ENCODE data around the gene LCN12. TPM values are rescaled to one million over a fixed set of nuclear protein-coding genes. Genes with fewer than 3 reads are reported as not detected.
"Not testable (repeated sequence)": the region's sequence is repeated elsewhere in the genome, so short reads cannot be mapped to it uniquely, and the experiment has no call there.

LCN12 gene
- total RNA-seq, 1 donor from 2014 or later = 1.1 TPM

- no peaks in the 10 kb centered on the region for H3K9me3 Mint-ChIP-seq
- DNase-seq (ENCODE audit: low read depth, low spot score) = no peak
- H3K27me3 Mint-ChIP-seq (ENCODE audit: low read depth) = peaks cover 8% of the 10 kb centered on the region
- H3K4me3 Mint-ChIP-seq = no peak overlapping the region
- H3K36me3 Mint-ChIP-seq (ENCODE audit: low read depth) = no peaks in the 10 kb centered on the region
- peaks cover 8% of the 10 kb centered on the region for H3K4me1 Mint-ChIP-seq
- TF ChIP-seq CTCF (conservative IDR thresholded peaks at IDR 0.05) = no peak
- H3K27ac Mint-ChIP-seq (ENCODE audit: unreplicated experiment) = no peak overlapping the region
These were observed 50.0 kb downstream of the LCN12 start for GRCh38 chr9:137001857-137002645.

DNA sequence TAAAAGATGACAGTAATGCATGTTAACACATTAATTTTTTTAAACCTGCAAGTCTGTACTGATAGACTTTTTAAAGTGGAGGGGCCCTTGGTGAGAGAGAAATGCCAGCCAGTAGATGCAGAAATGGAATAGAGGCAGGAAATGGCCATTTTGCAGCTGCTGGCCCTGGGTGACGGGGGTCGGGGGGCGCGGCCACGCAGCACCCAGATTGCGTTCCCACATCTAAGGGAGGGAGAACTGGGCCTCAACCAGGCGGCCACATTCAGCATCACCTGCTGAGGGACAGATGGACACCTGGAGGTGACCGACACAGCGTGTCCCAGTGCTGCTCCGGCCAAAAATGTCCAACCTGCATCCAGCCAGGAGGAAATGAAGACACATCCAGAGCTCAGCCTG lies 50.6 kb downstream of the LCN12 start:
- H3K36me3 Mint-ChIP-seq (ENCODE audit: low read depth) = no peaks in the 10 kb centered on the region
- H3K27me3 Mint-ChIP-seq (ENCODE audit: low read depth) = peaks cover 4% of the 10 kb centered on the region
- no peak overlapping the region for H3K27ac Mint-ChIP-seq (ENCODE audit: unreplicated experiment)

GRCh38 chr9:137004285-137004684 lies 52.2 kb downstream of the LCN12 start:
- H3K27ac Mint-ChIP-seq (ENCODE audit: unreplicated experiment); H3K9me3 Mint-ChIP-seq; DNase-seq (ENCODE audit: low read depth, low spot score); H3K27me3 Mint-ChIP-seq (ENCODE audit: low read depth); H3K4me3 Mint-ChIP-seq; H3K4me1 Mint-ChIP-seq; H3K36me3 Mint-ChIP-seq (ENCODE audit: low read depth): not testable (repeated sequence)
- peak; percentile 55 for TF ChIP-seq CTCF (conservative IDR thresholded peaks at IDR 0.05)

More for the DNA sequence above, 50.6 kb downstream of the LCN12 start:
- no peak for TF ChIP-seq CTCF (conservative IDR thresholded peaks at IDR 0.05)
- H3K4me3 Mint-ChIP-seq = no peak overlapping the region
- no peaks in the 10 kb centered on the region for H3K9me3 Mint-ChIP-seq
- DNase-seq (ENCODE audit: low read depth, low spot score) = no peak
- H3K4me1 Mint-ChIP-seq = peaks cover 6% of the 10 kb centered on the region

Other genes starting within 250 kb of the LCN12 start
- 46.3 and 49.2 TPM in 2 replicates for gene DIPK1B, start 239.7 kb upstream of the LCN12 start, total RNA-seq
- gene LCN10, start 209.3 kb upstream of the LCN12 start, total RNA-seq = not detected in 2 replicates
- gene LCN6, start 203.7 kb upstream of the LCN12 start, total RNA-seq = not detected in 2 replicates
- gene LCN8, start 194.0 kb upstream of the LCN12 start, total RNA-seq = not detected in 2 replicates
- gene LCN15, start 187.8 kb upstream of the LCN12 start, total RNA-seq = not detected in 2 replicates
- gene TMEM141, start 160.9 kb upstream of the LCN12 start, total RNA-seq = 27.8 and 31.0 TPM in 2 replicates
- 0.93 and 1.4 TPM in 2 replicates for gene CCDC183, start 155.9 kb upstream of the LCN12 start, total RNA-seq
- 191 and 198 TPM in 2 replicates for gene RABL6, start 144.3 kb upstream of the LCN12 start, total RNA-seq
- 2.8 and 3.3 TPM in 2 replicates for gene AJM1, start 109.8 kb upstream of the LCN12 start, total RNA-seq
- gene PHPT1, start 102.9 kb upstream of the LCN12 start, total RNA-seq = 170 and 175 TPM in 2 replicates
- gene MAMDC4, start 99.9 kb upstream of the LCN12 start, total RNA-seq = 19.3 and 20.6 TPM in 2 replicates
- gene EDF1, start 86.0 kb upstream of the LCN12 start, total RNA-seq = 338 and 339 TPM in 2 replicates
- gene TRAF2, start 65.8 kb upstream of the LCN12 start, total RNA-seq = 30.1 and 34.4 TPM in 2 replicates
- gene FBXW5, start 7.5 kb upstream of the LCN12 start, total RNA-seq = 81.2 and 83.9 TPM in 2 replicates
- gene C8G, start 7.0 kb upstream of the LCN12 start, total RNA-seq = 0.59 and 0.98 TPM in 2 replicates
- gene PTGDS, start 25.2 kb downstream of the LCN12 start, total RNA-seq = not detected in 2 replicates
- not detected in 2 replicates for gene LCNL1, start 30.7 kb downstream of the LCN12 start, total RNA-seq
- 82.6 and 84.9 TPM in 2 replicates for gene PAXX, start 40.1 kb downstream of the LCN12 start, total RNA-seq
- not detected in 2 replicates for gene CLIC3, start 44.3 kb downstream of the LCN12 start, total RNA-seq
- 31.7 and 37.1 TPM in 2 replicates for gene ABCA2, start 76.0 kb downstream of the LCN12 start, total RNA-seq
- 0.14 TPM in 1 of 2 replicates, not detected in the other for gene FUT7, start 79.8 kb downstream of the LCN12 start, total RNA-seq
- gene NPDC1, start 93.9 kb downstream of the LCN12 start, total RNA-seq = 54.7 and 61.1 TPM in 2 replicates
- not detected in 2 replicates for gene ENTPD2, start 101.8 kb downstream of the LCN12 start, total RNA-seq
- gene SAPCD2, start 118.3 kb downstream of the LCN12 start, total RNA-seq = 29.8 and 31.1 TPM in 2 replicates
- gene UAP1L1, start 125.2 kb downstream of the LCN12 start, total RNA-seq = 2.6 and 2.9 TPM in 2 replicates
- 50.4 and 54.0 TPM in 2 replicates for gene MAN1B1, start 134.7 kb downstream of the LCN12 start, total RNA-seq
- gene DPP7, start 162.5 kb downstream of the LCN12 start, total RNA-seq = 37.9 and 46.5 TPM in 2 replicates
- 0.14 and 0.44 TPM in 2 replicates for gene GRIN1, start 186.9 kb downstream of the LCN12 start, total RNA-seq
- gene LRRC26, start 217.8 kb downstream of the LCN12 start, total RNA-seq = 0.37 and 0.48 TPM in 2 replicates
- gene TMEM210, start 219.8 kb downstream of the LCN12 start, total RNA-seq = not detected in 2 replicates
- gene ANAPC2, start 236.3 kb downstream of the LCN12 start, total RNA-seq = 69.3 and 71.7 TPM in 2 replicates
- 64.8 and 66.4 TPM in 2 replicates for gene SSNA1, start 236.4 kb downstream of the LCN12 start, total RNA-seq
- gene TPRN, start 248.5 kb downstream of the LCN12 start, total RNA-seq = 22.0 and 25.1 TPM in 2 replicates